HEK293T (cell line): ENCODE measurements around the gene GABRA5.

Experiments
- ARNT ChIP-seq: fragments of 450-650 bp; IDR thresholded peaks from 2 replicates; pipeline ENCODE4 v1.6.1; 2017; ENCODE audit warnings: mild to moderate bottlenecking
- CTBP1 ChIP-seq: fragments of 450-650 bp; IDR thresholded peaks from 2 replicates; pipeline ENCODE4 v1.6.1; 2016; ENCODE audit warnings: borderline replicate concordance
- ELF4 ChIP-seq: fragments of 450-650 bp; IDR thresholded peaks from 2 replicates; pipeline ENCODE4 v1.6.1; 2017; ENCODE audit warnings: antibody characterized with exemption
- FOXA1 ChIP-seq: fragments of 450-650 bp; IDR thresholded peaks from 2 replicates; pipeline ENCODE4 v1.6.1; 2016; ENCODE audit warnings: mild to moderate bottlenecking
- FOXK2 ChIP-seq: fragments of 450-650 bp; IDR thresholded peaks from 2 replicates; pipeline ENCODE4 v1.6.1; 2016; ENCODE audit warnings: mild to moderate bottlenecking
- FOXM1 ChIP-seq: fragments of 450-650 bp; IDR thresholded peaks from 2 replicates; pipeline ENCODE4 v1.6.1; 2017; ENCODE audit warnings: mild to moderate bottlenecking, borderline replicate concordance
- LEF1 ChIP-seq: fragments of 450-650 bp; IDR thresholded peaks from 2 replicates; pipeline ENCODE4 v1.6.1; 2017; ENCODE audit warnings: mild to moderate bottlenecking, borderline replicate concordance
- PKNOX1 ChIP-seq: fragments of 450-650 bp; IDR thresholded peaks from 2 replicates; pipeline ENCODE4 v1.6.1; 2016
- SP1 ChIP-seq: fragments of 450-650 bp; IDR thresholded peaks from 2 replicates; pipeline ENCODE4 v1.6.1; 2017
- SUZ12 ChIP-seq: fragments of 450-650 bp; IDR thresholded peaks from 2 replicates; pipeline ENCODE4 v1.6.1; 2016; ENCODE audit warnings: mild to moderate bottlenecking
- TARDBP ChIP-seq: fragments of 450-650 bp; IDR thresholded peaks from 2 replicates; pipeline ENCODE4 v1.6.1; 2016
- ZNF384 ChIP-seq: fragments of 450-650 bp; IDR thresholded peaks from 2 replicates; pipeline ENCODE4 v1.6.1; 2016

- TF ChIP-seq SP1, result no peak
- no peak for TF ChIP-seq ARNT
- no peak for TF ChIP-seq FOXM1
- TF ChIP-seq ZNF384, result no peak
- TF ChIP-seq LEF1, result no peak
- TF ChIP-seq SUZ12, result no peak
- no peak for TF ChIP-seq ELF4
- TF ChIP-seq CTBP1, result no peak
- TF ChIP-seq TARDBP, result no peak
- TF ChIP-seq FOXK2, result no peak
- no peak for TF ChIP-seq FOXA1
- TF ChIP-seq PKNOX1, result no peak
Observed at GRCh38 chr15:26870346-26870745, 3.5 kb downstream of the GABRA5 start.
